Right hindlimb (tissue), 1 donor: ENCODE measurements around the gene KRTAP12-1.

Experiments
- DNase-seq: peaks from one replicate; pipeline ENCODE4 v3.0.0-alpha.2; 2018

Gene KRTAP12-1

GRCh38 chr21:44710756-44711326 lies 28.9 kb upstream of the KRTAP12-1 start:
- peak; percentile 10 for DNase-seq

GRCh38 chr21:44710294-44710665 lies 28.3 kb upstream of the KRTAP12-1 start:
- DNase-seq = no peak

- DNase-seq = peak; percentile 18
These were observed 27.7 kb upstream of the KRTAP12-1 start for GRCh38 chr21:44709426-44710293.

- DNase-seq = no peak
These were observed 27.0 kb upstream of the KRTAP12-1 start for GRCh38 chr21:44708866-44709425.

GRCh38 chr21:44708213-44708865 lies 26.4 kb upstream of the KRTAP12-1 start:
- DNase-seq = peak; percentile 10

- DNase-seq = peak; percentile 18
These were observed 25.0 kb upstream of the KRTAP12-1 start for GRCh38 chr21:44706706-44707581.

- peak; percentile 5 for DNase-seq
These were observed 24.2 kb upstream of the KRTAP12-1 start for GRCh38 chr21:44706026-44706705.

GRCh38 chr21:44704636-44705001 lies 22.7 kb upstream of the KRTAP12-1 start:
- DNase-seq = peak; percentile 4

- no peak for DNase-seq
These were observed 22.0 kb upstream of the KRTAP12-1 start for GRCh38 chr21:44703731-44704635.

GRCh38 chr21:44702973-44703730 lies 21.2 kb upstream of the KRTAP12-1 start:
- DNase-seq = peak; percentile 7

- DNase-seq = peak; percentile 18
These were observed 20.4 kb upstream of the KRTAP12-1 start for GRCh38 chr21:44702111-44702972.

GRCh38 chr21:44701541-44701940 lies 19.6 kb upstream of the KRTAP12-1 start:
- peak; percentile 12 for DNase-seq

GRCh38 chr21:44701023-44701400 lies 19.0 kb upstream of the KRTAP12-1 start:
- no peak for DNase-seq

GRCh38 chr21:44700101-44701022 lies 18.4 kb upstream of the KRTAP12-1 start:
- no peak for DNase-seq

GRCh38 chr21:44699502-44700001 lies 17.6 kb upstream of the KRTAP12-1 start:
- DNase-seq = no peak

- no peak for DNase-seq
These were observed 16.1 kb upstream of the KRTAP12-1 start for GRCh38 chr21:44697811-44698734.
